ENCODE results near the gene UBE2A.

GRCh38 chrX:119539872-119540271, 34.5 kb upstream of the UBE2A start:
- TF ChIP-seq, protein P1, sequence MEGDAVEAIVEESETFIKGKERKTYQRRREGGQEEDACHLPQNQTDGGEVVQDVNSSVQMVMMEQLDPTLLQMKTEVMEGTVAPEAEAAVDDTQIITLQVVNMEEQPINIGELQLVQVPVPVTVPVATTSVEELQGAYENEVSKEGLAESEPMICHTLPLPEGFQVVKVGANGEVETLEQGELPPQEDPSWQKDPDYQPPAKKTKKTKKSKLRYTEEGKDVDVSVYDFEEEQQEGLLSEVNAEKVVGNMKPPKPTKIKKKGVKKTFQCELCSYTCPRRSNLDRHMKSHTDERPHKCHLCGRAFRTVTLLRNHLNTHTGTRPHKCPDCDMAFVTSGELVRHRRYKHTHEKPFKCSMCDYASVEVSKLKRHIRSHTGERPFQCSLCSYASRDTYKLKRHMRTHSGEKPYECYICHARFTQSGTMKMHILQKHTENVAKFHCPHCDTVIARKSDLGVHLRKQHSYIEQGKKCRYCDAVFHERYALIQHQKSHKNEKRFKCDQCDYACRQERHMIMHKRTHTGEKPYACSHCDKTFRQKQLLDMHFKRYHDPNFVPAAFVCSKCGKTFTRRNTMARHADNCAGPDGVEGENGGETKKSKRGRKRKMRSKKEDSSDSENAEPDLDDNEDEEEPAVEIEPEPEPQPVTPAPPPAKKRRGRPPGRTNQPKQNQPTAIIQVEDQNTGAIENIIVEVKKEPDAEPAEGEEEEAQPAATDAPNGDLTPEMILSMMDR (IDR thresholded peaks at IDR 0.05) = no peak
- TF ChIP-seq POLR2AphosphoS5 (IDR thresholded peaks at IDR 0.05) = no peak
- no peak for TF ChIP-seq EP300 (IDR thresholded peaks at IDR 0.05)

Measured in stomach (tissue), 4 donors.